ENCODE data around the gene FBXO15. TPM values are rescaled to one million over a fixed set of nuclear protein-coding genes. Genes with fewer than 3 reads are reported as not detected.

Gene FBXO15
- total and polyA plus RNA-seq, 4 donors: 0.23 to 0.50 (median 0.41) TPM

- no peaks in the 10 kb centered on the region for H3K27me3 ChIP-seq (ENCODE audit: control insufficient read depth in 4 of 4, insufficient read depth in 4 of 4, low read length in 3 of 4)
- no peaks in the 10 kb centered on the region for H3K4me1 ChIP-seq (ENCODE audit: control insufficient read depth in 4 of 4, insufficient read depth in 4 of 4, low read length in 3 of 4)
- no peaks in the 10 kb centered on the region for H3K36me3 ChIP-seq (ENCODE audit: control insufficient read depth in 4 of 4, insufficient read depth in 3 of 4, low read depth in 1 of 4, low read length in 3 of 4)
- TF ChIP-seq HNF4G (IDR thresholded peaks at IDR 0.05) (no peak), TAF1 (conservative IDR thresholded peaks at IDR 0.05) (no peak), HNF4A (conservative IDR thresholded peaks at IDR 0.05) (no peak), YY1 (IDR thresholded peaks at IDR 0.05) (no peak), SP1 (IDR thresholded peaks at IDR 0.05) (no peak), GABPA (IDR thresholded peaks at IDR 0.05 in 1 of 2, conservative IDR thresholded peaks at IDR 0.05 in 1 of 2) (no peak), NR2F2 (IDR thresholded peaks at IDR 0.05) (no peak), RXRA (IDR thresholded peaks at IDR 0.05) (no peak)
- DNase-seq (ENCODE audit: low spot score): no peak
- WGBS: 88% methylated on average over 4 of the region's 4 CpGs
- no peak overlapping the region for H3K27ac ChIP-seq (ENCODE audit: low read depth in 1 of 2, low read length in 2 of 2)
- H3K9me3 ChIP-seq (ENCODE audit: control insufficient read depth in 4 of 4, low read length in 3 of 4): peaks cover 0 to 7% (median 2%) of the 10 kb centered on the region in 4 donors
- H3K9ac ChIP-seq (ENCODE audit: low read depth in 1 of 2, low read length in 2 of 2): no peak overlapping the region
- no peak overlapping the region for H3K4me3 ChIP-seq (ENCODE audit: low read depth in 1 of 3, low read length in 3 of 3)
These were observed 36.7 kb downstream of the FBXO15 start for GRCh38 chr18:74110976-74111375.

GRCh38 chr18:74110149-74110548, 37.5 kb downstream of the FBXO15 start:
- Histone ChIP-seq H3K4me1 (ENCODE audit: control insufficient read depth in 4 of 4, insufficient read depth in 4 of 4, low read length in 3 of 4) (no peaks in the 10 kb centered on the region), H3K9me3 (ENCODE audit: control insufficient read depth in 4 of 4, low read length in 3 of 4) (peaks cover 0 to 7% (median 2%) of the 10 kb centered on the region in 4 donors), H3K27me3 (ENCODE audit: control insufficient read depth in 4 of 4, insufficient read depth in 4 of 4, low read length in 3 of 4) (no peaks in the 10 kb centered on the region), H3K27ac (ENCODE audit: low read depth in 1 of 2, low read length in 2 of 2) (no peak overlapping the region), H3K36me3 (ENCODE audit: control insufficient read depth in 4 of 4, insufficient read depth in 3 of 4, low read depth in 1 of 4, low read length in 3 of 4) (no peaks in the 10 kb centered on the region), H3K4me3 (ENCODE audit: low read depth in 1 of 3, low read length in 3 of 3) (no peak overlapping the region), H3K9ac (ENCODE audit: low read depth in 1 of 2, low read length in 2 of 2) (no peak overlapping the region)
- no peak for DNase-seq (ENCODE audit: low spot score)
- 97% methylated on average over 1 of the region's 1 CpG for WGBS
- no peak for TF ChIP-seq FOXA2 (IDR thresholded peaks at IDR 0.05)
- no peak for TF ChIP-seq SP1 (IDR thresholded peaks at IDR 0.05)
- no peak for TF ChIP-seq GABPA (IDR thresholded peaks at IDR 0.05 in 1 of 2, conservative IDR thresholded peaks at IDR 0.05 in 1 of 2)
- no peak for TF ChIP-seq MAX (IDR thresholded peaks at IDR 0.05)
- no peak for TF ChIP-seq TAF1 (conservative IDR thresholded peaks at IDR 0.05)

GRCh38 chr18:74108460-74108859, 39.2 kb downstream of the FBXO15 start:
- Histone ChIP-seq H3K9ac (ENCODE audit: low read depth in 1 of 2, low read length in 2 of 2) (no peak overlapping the region), H3K4me1 (ENCODE audit: control insufficient read depth in 4 of 4, insufficient read depth in 4 of 4, low read length in 3 of 4) (no peaks in the 10 kb centered on the region), H3K27me3 (ENCODE audit: control insufficient read depth in 4 of 4, insufficient read depth in 4 of 4, low read length in 3 of 4) (no peaks in the 10 kb centered on the region), H3K36me3 (ENCODE audit: control insufficient read depth in 4 of 4, insufficient read depth in 3 of 4, low read depth in 1 of 4, low read length in 3 of 4) (no peaks in the 10 kb centered on the region), H3K9me3 (ENCODE audit: control insufficient read depth in 4 of 4, low read length in 3 of 4) (peaks cover 0 to 7% (median 2%) of the 10 kb centered on the region in 4 donors), H3K4me3 (ENCODE audit: low read depth in 1 of 3, low read length in 3 of 3) (no peak overlapping the region), H3K27ac (ENCODE audit: low read depth in 1 of 2, low read length in 2 of 2) (no peak overlapping the region)
- WGBS: 86% methylated on average over 2 of the region's 2 CpGs
- no peak for TF ChIP-seq HNF4A (conservative IDR thresholded peaks at IDR 0.05)
- TF ChIP-seq SP1 (IDR thresholded peaks at IDR 0.05): no peak
- TF ChIP-seq YY1 (IDR thresholded peaks at IDR 0.05): no peak
- TF ChIP-seq CTCF (IDR thresholded peaks at IDR 0.05; ENCODE audit: low read depth, low read length, missing input control): no peak
- no peak for TF ChIP-seq NR2F2 (IDR thresholded peaks at IDR 0.05)
- TF ChIP-seq GABPA (IDR thresholded peaks at IDR 0.05 in 1 of 2, conservative IDR thresholded peaks at IDR 0.05 in 1 of 2): no peak
- TF ChIP-seq TAF1 (conservative IDR thresholded peaks at IDR 0.05): no peak
- TF ChIP-seq FOXA1 (IDR thresholded peaks at IDR 0.05): no peak
- no peak for TF ChIP-seq EGR1 (IDR thresholded peaks at IDR 0.05; ENCODE audit: low read depth in 2 of 2)
- no peak for TF ChIP-seq ATF3 (IDR thresholded peaks at IDR 0.05)
- TF ChIP-seq HNF4G (IDR thresholded peaks at IDR 0.05): no peak
- TF ChIP-seq FOXA2 (IDR thresholded peaks at IDR 0.05): no peak
- TF ChIP-seq RAD21 (IDR thresholded peaks at IDR 0.05): no peak
- no peak for TF ChIP-seq REST (IDR thresholded peaks at IDR 0.05)
- DNase-seq (ENCODE audit: low spot score): no peak

Data from liver (tissue), 9 donors.